Right atrium auricular region (tissue), 2 donors: ENCODE data around the gene CCDC197. TPM values are rescaled to one million over a fixed set of nuclear protein-coding genes. Genes with fewer than 3 reads are reported as not detected.

Experiments
- DNase-seq: peaks from one replicate; pipeline ENCODE4 v3.0.0-alpha.2; 2019; ENCODE audit warnings: low spot score
- H3K27ac ChIP-seq, 2 donors: fragments of 200-600 bp; sonication (generic); 1 replicate in 1 of 2; 2 replicates in 1 of 2; pipeline ENCODE4 v1.5.1; 2016 to 2019
- H3K27me3 ChIP-seq, 2 donors: fragments of 200-600 bp; sonication (generic); one replicate each; pipeline versions ENCODE4 v1.5.1 to v1.6.0; 2017 to 2019
- H3K36me3 ChIP-seq: fragments of 200-600 bp; sonication (generic); one replicate; pipeline ENCODE4 v1.5.1; 2016
- H3K4me1 ChIP-seq, 2 donors: fragments of 200-600 bp; sonication (generic); one replicate each; pipeline versions ENCODE4 v1.5.1 to v1.6.0; 2017 to 2019
- H3K4me3 ChIP-seq, 2 donors: fragments of 200-600 bp; sonication (generic); 1 replicate in 1 of 2; 2 replicates in 1 of 2; pipeline ENCODE4 v1.5.1; 2017 to 2019; ENCODE audit warnings: mild to moderate bottlenecking in 1 of 2, moderate library complexity in 1 of 2
- H3K9me3 ChIP-seq, 2 donors: fragments of 200-600 bp; sonication (generic); one replicate each; pipeline ENCODE4 v1.5.1; 2019
- total RNA-seq, 2 donors: library from RNA; depleted of rRNA; stranded (reverse); fragments of >200 nt; gene quantifications; one replicate each; pipeline ENCODE4 v1.1.0, GENCODE V29; 2016
- TF ChIP-seq, protein P1 (sequence below), 2 donors: fragments of 200-600 bp; sonication (generic); IDR thresholded peaks; one replicate each; pipeline ENCODE4 v1.5.1; 2019; ENCODE audit warnings: antibody characterized with exemption in 2 of 2

Gene CCDC197
- total RNA-seq, 2 donors from 2014 or later = not detected

DNA sequence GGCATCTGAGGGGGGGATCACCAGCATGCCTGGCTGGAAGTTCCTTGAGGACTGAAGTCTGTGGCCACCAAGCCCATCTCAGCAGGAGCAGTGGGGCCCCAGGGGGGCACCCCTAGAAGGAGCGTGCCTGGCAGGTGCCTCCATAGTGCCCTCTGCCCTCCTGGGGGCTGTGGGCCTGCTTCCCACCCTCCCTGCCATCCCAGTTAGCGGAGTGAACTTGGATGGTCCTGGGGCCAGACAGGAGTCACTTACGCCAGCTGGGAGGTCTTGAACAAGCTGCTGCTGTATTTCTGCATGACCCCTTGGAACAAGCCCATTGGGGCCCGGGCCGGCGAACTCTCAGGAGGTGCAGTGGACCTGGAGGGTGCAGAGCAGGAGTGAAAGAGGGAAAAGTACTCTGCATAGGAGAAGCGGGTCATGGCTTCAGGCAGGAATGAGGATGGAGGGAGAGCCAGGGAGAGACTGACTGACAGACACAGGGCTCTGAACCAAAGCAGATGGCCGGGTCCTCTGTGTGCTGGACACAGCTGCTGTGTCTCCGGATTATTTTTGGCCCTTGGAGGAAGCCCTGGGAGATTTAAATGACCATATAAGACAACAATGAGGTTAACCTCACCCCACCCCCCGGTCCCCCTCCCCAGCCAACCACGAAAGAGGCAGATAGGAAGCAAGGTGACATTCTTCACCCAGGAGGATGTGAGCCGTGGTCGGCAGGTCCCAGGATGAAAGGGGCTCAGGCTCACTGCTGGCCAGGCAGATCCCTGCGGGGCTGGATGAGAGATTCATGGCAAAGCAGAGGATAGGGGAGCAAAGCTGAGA, 40.4 kb upstream of the CCDC197 start:
- TF ChIP-seq, protein P1, sequence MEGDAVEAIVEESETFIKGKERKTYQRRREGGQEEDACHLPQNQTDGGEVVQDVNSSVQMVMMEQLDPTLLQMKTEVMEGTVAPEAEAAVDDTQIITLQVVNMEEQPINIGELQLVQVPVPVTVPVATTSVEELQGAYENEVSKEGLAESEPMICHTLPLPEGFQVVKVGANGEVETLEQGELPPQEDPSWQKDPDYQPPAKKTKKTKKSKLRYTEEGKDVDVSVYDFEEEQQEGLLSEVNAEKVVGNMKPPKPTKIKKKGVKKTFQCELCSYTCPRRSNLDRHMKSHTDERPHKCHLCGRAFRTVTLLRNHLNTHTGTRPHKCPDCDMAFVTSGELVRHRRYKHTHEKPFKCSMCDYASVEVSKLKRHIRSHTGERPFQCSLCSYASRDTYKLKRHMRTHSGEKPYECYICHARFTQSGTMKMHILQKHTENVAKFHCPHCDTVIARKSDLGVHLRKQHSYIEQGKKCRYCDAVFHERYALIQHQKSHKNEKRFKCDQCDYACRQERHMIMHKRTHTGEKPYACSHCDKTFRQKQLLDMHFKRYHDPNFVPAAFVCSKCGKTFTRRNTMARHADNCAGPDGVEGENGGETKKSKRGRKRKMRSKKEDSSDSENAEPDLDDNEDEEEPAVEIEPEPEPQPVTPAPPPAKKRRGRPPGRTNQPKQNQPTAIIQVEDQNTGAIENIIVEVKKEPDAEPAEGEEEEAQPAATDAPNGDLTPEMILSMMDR (IDR thresholded peaks at IDR 0.05) = no peak
- no peak for DNase-seq
- Histone ChIP-seq H3K4me3 (no peak overlapping the region), H3K27ac (peak overlapping the region; percentile 73 to 83), H3K4me1 (peaks cover 0 to 58% of the 10 kb centered on the region in 2 donors), H3K27me3 (no peaks in the 10 kb centered on the region), H3K36me3 (peaks cover 56% of the 10 kb centered on the region), H3K9me3 (no peaks in the 10 kb centered on the region)

DNA sequence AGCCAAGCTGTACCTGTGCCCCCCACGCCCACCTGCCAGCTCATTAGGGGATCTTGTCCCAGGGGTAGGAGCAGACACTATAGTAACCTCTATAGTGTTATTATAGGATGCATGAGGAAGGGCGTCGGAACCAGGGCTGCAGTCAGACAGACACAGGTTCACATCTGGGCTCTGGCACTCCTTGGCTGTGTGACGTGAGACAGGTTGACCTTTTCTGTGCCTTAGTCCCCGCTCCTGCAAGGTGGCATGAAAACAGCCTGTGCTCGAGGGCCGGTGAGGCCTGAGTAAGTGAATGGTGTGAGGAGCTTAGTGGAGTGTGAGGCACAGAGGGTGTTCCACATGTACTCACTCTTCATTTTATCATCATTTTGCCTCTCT, 39.8 kb upstream of the CCDC197 start:
- TF ChIP-seq, protein P1 (IDR thresholded peaks at IDR 0.05) = no peak
- Histone ChIP-seq H3K27me3 (no peaks in the 10 kb centered on the region), H3K36me3 (peaks cover 52% of the 10 kb centered on the region), H3K4me3 (no peak overlapping the region), H3K9me3 (no peaks in the 10 kb centered on the region), H3K27ac (peak overlapping the region; percentile 73 to 83), H3K4me1 (peaks cover 0 to 58% of the 10 kb centered on the region in 2 donors)
- no peak for DNase-seq

DNA sequence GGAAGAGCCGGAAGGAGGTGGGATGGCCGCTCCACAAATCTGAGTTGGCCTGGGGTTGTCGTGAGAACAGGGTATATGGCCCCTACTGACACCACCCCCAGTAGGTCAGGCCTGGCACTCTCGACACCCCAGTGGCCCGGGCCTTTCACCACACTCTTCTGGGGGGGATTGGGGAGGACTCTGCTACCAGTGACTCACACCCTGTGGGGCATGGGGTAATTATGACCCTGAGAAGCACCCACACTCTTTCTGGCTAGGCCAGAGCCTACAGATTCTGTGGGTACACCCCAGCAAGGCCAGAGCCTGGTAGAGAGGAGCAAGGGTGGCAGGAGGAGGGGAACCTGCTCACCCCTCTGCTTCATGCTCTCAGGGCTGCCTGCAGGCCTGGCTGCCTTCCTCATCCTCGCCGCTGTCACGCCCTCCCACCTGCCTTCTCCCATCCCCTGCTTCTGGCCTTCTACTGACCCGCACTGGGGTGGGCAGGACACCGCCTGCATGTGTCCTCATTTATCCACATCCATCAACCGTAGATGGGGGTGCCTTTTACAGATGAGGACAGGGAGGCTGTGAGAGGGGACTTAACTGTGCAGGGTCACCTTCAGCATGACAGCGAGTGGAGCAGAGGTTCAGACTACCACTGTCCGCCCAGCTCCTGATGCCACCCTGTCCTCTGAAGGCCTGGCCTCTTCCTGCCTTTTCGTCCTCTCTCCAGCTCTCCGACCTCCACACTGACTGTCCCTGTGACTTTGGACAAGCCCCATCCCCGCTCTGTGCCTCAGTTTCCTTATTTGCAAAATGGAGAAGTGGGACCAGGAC, 39.1 kb upstream of the CCDC197 start:
- H3K27me3 ChIP-seq = no peaks in the 10 kb centered on the region
- H3K9me3 ChIP-seq = no peaks in the 10 kb centered on the region
- no peak for DNase-seq
- H3K4me1 ChIP-seq = peaks cover 0 to 58% of the 10 kb centered on the region in 2 donors
- peak overlapping the region; percentile 73 to 83 for H3K27ac ChIP-seq
- TF ChIP-seq, protein P1 (IDR thresholded peaks at IDR 0.05) = no peak
- no peak overlapping the region for H3K4me3 ChIP-seq
- peaks cover 51% of the 10 kb centered on the region for H3K36me3 ChIP-seq

DNA sequence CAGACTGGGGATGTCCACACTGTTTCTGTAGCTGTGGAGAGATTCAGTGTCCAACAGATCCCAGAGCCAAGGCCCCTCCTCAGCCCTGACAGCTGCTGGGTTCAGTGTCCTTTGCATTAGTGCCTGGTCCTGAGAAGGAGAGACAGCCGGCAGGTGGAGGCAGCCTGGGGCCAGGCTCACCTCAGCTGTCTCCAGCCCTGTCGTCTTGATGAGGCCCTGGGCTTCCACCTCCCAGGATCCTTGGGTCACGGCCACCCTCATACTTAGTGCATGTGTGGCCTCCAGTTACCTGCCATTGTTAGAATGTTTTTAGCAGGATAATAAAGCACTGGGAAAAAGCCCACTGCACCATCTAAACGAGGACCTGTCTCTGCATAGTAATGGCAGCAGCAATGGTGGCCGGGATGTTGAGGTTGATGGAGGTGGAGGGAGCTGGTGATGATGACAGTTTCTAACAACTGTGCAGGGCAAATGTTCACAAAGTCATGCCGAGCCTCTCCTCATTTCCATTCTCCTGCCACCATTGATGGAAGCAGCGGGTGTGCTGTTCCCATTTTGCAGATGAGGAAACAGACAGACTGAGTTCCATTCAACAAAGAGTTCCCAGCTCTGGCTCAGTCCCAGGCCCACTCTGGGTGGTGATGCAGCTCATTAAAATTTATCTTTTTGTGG, 38.4 kb upstream of the CCDC197 start:
- Histone ChIP-seq H3K9me3 (no peaks in the 10 kb centered on the region), H3K27ac (peak overlapping the region; percentile 73 to 83), H3K27me3 (no peaks in the 10 kb centered on the region), H3K4me3 (no peak overlapping the region), H3K4me1 (peaks cover 0 to 54% of the 10 kb centered on the region in 2 donors), H3K36me3 (peaks cover 51% of the 10 kb centered on the region)
- no peak for DNase-seq
- TF ChIP-seq, protein P1 (IDR thresholded peaks at IDR 0.05) = no peak

DNA sequence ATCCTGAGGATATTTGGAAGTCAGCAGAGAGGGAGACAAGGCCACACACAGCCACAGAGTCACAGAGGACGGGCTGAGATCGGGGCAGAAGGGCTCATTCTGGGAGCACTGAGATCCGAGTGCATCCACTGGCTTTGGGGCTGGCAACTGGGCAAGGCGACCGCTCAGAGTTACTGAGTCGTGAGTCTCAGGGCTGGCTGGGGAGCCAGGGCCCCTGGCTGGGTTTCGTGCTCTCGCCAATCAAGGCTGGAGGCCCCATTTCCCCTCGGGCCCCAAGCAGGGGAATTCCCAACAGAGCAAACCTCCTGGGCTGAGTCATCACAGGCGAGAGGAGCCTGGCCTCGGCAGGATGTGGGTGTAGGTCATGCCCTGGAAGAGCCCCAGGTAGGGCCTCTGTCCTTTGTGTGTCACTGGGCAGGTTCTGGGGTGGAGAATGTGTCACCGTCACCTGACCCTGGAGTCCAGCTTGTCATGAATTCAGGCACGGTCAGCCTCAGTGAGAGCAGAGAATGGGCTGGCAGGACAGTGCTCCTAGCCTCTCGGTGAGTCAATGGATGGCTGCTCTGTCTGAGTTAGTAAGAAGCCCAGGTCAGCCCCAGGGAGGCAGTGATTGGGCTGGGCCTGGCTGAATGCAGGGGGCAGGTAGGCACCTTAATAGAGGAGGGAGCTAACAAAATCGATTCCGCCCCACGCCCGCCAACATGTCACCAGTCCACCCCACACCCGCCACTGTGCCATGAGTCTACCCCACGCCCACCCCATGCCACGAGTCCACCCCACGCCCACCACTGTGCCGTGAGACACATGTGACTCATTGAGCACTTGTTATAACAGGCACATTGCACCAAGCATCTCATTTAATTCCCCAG, 37.6 kb upstream of the CCDC197 start:
- Histone ChIP-seq H3K36me3 (peaks cover 50% of the 10 kb centered on the region), H3K4me1 (peaks cover 0 to 53% of the 10 kb centered on the region in 2 donors), H3K27ac (peak overlapping the region; percentile 73 to 83), H3K27me3 (no peaks in the 10 kb centered on the region), H3K9me3 (no peaks in the 10 kb centered on the region), H3K4me3 (no peak overlapping the region)
- TF ChIP-seq, protein P1 (IDR thresholded peaks at IDR 0.05) = no peak
- no peak for DNase-seq
